GM18502 (cell line): ENCODE data around the gene POMGNT2.

ENCODE experiments used
- ATAC-seq: cut with Tn5 transposase; IDR thresholded peaks from one replicate; pipeline ENCODE4 v1.9.1; 2021; ENCODE audit warnings: mild to moderate bottlenecking; ENCODE audit not compliant: unreplicated experiment, poor library complexity

POMGNT2 gene

GRCh38 chr3:43105596-43106292, at the start of gene POMGNT2:
TSS of gene POMGNT2 (minus strand) at chr3:43106079. CDS start at chr3:43081431, 24,648 bp downstream.
- peak; percentile 89 for ATAC-seq

DNA sequence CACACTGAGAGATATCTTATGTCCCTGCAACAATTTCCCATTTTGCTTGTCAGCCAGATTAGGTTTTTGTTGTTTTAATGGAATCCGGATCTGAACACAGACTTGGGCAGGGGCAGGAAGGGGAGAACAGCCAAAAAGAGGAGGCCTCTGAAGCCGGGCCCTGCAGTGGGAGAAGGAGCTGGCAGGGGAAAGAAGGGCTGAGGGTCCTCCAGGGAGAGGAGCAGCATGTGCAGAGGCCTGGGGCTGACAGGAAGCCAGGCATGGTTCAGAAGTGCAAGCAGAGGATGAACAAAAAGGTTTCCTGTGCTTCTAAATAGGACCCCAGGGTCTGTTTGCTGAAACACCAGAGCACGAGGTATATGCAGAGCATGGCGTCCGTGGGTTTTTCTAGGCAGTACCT, 49.1 kb upstream of the POMGNT2 start:
- ATAC-seq = no peak

GRCh38 chr3:43153216-43154083, 47.6 kb upstream of the POMGNT2 start:
- ATAC-seq = no peak

GRCh38 chr3:43152649-43153048, 46.8 kb upstream of the POMGNT2 start:
- no peak for ATAC-seq

- no peak for ATAC-seq
Measured at GRCh38 chr3:43148033-43148432, 42.2 kb upstream of the POMGNT2 start.

GRCh38 chr3:43146599-43146998, 40.7 kb upstream of the POMGNT2 start:
- ATAC-seq = no peak

GRCh38 chr3:43144761-43145490, 39.0 kb upstream of the POMGNT2 start:
- no peak for ATAC-seq

GRCh38 chr3:43142472-43142871, 36.6 kb upstream of the POMGNT2 start:
- ATAC-seq = no peak

DNA sequence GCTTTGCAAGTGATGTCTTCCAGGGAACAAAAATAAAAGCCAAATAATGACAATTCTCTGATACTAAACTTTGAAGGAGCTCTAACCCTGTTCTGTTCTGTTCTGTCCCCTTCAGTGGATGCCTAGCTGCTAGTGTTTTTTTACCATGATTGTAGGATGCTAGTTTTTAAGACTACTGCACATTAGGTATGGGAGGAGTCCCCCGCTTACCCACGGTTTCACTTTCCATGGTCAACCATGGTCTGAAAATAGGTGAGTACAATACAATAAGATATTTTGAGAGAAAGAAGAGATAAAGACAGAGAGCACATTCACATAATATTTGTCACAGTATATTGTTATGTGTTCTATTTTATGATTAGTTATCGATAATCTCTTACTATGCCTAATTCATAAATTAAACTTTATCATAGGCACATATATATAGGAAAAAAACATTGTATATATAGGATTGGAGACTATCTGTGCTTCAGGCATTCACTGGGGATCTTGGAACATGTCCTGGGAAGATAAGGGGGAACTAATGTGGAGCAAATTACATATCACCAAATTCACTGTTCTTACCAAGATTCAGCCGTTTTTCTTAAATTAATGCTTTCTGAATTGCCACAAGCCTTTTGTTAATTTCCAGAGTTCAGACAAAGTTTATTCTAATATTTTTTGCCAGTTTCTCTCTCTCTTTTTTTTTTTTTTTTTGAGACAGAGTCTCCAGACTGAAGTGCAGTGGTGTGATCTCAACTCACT, 32.8 kb upstream of the POMGNT2 start:
- ATAC-seq = no peak

DNA sequence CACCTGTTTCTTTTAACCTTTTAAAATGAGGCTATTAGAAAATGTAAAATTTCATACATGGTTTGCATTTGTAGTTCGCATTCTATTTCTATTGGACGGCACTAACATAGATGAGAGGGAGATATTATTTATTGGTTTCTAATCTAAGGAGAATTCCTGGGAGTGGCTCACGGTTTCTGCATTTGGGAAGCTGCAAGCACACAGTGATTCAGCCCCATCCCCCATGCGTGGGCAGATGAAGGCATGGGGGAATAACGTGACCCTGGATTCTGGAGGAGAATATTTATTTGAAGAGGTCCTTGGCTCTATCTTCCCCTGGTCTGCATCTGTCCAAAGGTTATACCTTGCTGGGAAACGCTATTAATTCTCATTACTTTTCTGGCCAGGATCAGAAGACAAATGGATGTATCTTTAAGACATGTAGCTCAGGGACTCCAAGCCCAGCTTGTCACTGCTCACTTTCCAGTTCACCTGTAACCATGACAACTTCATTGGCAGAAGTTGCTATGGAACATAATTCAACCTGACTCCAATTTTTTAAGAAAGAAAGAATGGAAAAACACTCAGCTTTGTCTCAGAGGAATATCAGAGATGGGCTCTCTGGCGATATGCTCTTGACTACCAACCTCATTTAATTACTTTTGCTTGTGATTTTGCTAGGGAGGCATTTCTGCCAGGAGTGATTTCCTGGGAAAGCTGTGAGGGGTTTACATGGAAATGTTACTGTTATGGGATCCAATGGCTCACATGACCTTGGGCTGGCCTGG, 27.2 kb upstream of the POMGNT2 start:
- ATAC-seq = no peak

GRCh38 chr3:43132193-43132592, 26.3 kb upstream of the POMGNT2 start:
- ATAC-seq = no peak

GRCh38 chr3:43128464-43128863, 22.6 kb upstream of the POMGNT2 start:
- ATAC-seq = no peak

GRCh38 chr3:43126536-43126935, 20.7 kb upstream of the POMGNT2 start:
- ATAC-seq = no peak

DNA sequence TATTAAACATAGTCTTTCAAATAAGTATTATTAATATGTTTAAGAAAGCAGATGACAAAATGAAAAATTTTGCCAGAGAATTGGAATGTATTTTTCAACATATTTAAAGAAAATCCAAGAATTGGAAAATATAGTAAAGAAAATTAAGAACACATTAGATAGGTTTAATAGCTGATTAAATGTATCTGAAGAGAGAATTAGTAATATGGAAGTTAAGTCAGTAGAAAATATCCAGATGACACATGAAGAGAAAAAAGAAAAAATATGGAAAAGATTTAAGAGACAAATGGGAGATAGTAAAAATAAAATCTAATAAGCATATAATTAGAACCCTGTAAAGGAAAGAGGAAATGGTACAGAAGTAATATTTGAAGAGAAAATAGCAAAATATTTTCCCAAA, 18.0 kb upstream of the POMGNT2 start:
- no peak for ATAC-seq

- no peak for ATAC-seq
Measured at GRCh38 chr3:43120937-43121336, 15.1 kb upstream of the POMGNT2 start.

GRCh38 chr3:43117257-43117656, 11.4 kb upstream of the POMGNT2 start:
- no peak for ATAC-seq

- no peak for ATAC-seq
Measured at GRCh38 chr3:43113671-43114070, 7.8 kb upstream of the POMGNT2 start.

DNA sequence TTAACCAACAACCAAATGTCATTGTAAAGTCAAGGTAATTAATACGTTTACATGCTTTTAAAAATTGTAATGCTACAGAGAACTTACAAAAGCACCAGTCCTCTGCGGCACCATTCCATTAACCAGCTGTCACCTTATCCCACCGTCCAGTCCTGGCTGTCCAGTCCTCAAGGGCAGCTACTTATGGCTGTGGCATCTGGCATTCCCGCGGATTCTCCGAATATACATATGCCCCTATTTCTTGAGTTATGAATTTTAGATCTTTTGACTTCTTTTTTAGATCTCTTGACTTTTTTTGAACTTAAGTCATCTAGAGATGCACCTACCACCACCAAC, 382 bp upstream of the POMGNT2 start:
- ATAC-seq = no peak

DNA sequence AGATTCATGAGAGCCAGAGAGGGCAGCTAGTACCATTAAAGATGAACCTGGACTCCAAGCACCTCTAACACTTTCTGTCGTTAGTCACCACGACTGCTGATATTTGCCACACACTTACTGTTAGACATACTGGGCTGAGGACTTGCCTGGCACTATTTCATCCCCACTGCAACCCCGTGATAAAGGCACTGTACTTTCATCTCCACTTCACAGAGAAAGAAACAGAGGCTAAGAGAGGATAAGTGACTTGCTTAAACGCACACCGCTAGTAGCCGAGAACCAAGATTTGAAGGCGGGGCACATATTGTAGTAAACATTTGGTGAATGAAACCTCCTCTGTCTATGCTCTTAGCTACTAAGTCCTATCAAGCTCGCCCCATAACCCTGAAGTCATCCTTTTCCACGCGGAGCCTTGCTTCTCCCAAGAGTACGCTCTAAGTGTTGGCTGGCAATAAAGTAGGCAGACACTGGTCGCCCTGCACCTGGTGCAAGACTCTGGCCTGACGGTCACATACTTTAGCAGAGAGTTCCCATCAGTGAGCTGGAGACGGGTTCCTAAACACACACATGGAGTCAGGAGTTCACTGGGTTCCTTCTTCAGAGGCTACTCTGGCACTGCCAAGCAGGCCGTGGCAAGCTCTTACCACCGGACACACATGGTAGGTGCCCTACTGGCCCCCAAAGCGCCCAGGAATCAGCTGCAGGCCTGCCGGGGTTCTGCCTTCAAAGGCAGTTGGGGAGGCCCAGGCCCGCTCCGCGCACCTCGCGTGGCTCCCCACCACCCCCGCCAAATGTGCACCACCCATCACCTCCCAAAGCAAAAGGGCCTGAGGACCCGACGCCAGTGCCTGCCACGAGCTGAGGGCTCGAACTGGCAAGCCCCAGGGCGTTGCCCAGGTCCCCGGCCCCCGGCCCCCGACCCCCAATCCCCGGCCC, 951 bp downstream of the POMGNT2 start:
- ATAC-seq = no peak
